Sigmoid colon (tissue), 7 donors: ENCODE measurements around the gene PEX10. TPM values are rescaled to one million over a fixed set of nuclear protein-coding genes. Genes with fewer than 3 reads are reported as not detected.
A peak's percentile ranks its signal among the peaks of the same experiment; 100 is the strongest.

ENCODE experiments used
- DNase-seq: peaks from one replicate; pipeline ENCODE4 v3.0.0-alpha.2; 2019
- H3K27ac ChIP-seq, 4 donors: fragments of 200-600 bp; sonication (generic); one replicate each; pipeline ENCODE4 v1.5.1; 2016 to 2019; ENCODE audit warnings: mild to moderate bottlenecking in 1 of 4
- H3K27me3 ChIP-seq, 3 donors: fragments of 200-600 bp; sonication (generic); one replicate each; pipeline ENCODE4 v1.5.1; 2019; ENCODE audit warnings: mild to moderate bottlenecking in 1 of 3
- H3K36me3 ChIP-seq, 4 donors: fragments of 200-600 bp; sonication (generic); one replicate each; pipeline ENCODE4 v1.5.1; 2016 to 2019
- H3K4me1 ChIP-seq, 4 donors: fragments of 200-600 bp; sonication (generic); one replicate each; pipeline ENCODE4 v1.5.1; 2017 to 2019
- H3K4me3 ChIP-seq, 4 donors: fragments of 200-600 bp; sonication (generic); one replicate each; pipeline ENCODE4 v1.5.1; 2017 to 2019; ENCODE audit warnings: mild to moderate bottlenecking in 2 of 4, moderate library complexity in 1 of 4
- H3K9me3 ChIP-seq, 4 donors: fragments of 200-600 bp in 3 of 4; sonication (generic) in 3 of 4; one replicate each; pipeline versions ENCODE4 v1.5.1 to v1.6.1; 2013 to 2019
- EP300 ChIP-seq, 4 donors: sonication (generic); formaldehyde crosslinking; IDR thresholded peaks; one replicate each; pipeline ENCODE4 v1.6.1; 2017; ENCODE audit warnings: antibody characterized with exemption in 4 of 4
- POLR2A ChIP-seq, 2 donors: fragments of 450-650 bp; IDR thresholded peaks; one replicate each; pipeline ENCODE4 v1.6.1; 2016; ENCODE audit warnings: antibody characterized with exemption in 2 of 2, mild to moderate bottlenecking in 2 of 2, moderate library complexity in 2 of 2
- POLR2AphosphoS5 ChIP-seq, 4 donors: sonication (generic); formaldehyde crosslinking; IDR thresholded peaks; one replicate each; pipeline ENCODE4 v1.6.1; 2017; ENCODE audit warnings: antibody characterized with exemption in 4 of 4
- WGBS, 2 donors: extraction: QIAGEN DNeasy Blood & Tissue Kit; methylation state at CpG; one replicate each; pipeline ENCODE4 v1.1.7; 2013; 5-methylcytosine and 5-hydroxymethylcytosine counted together
- intact Hi-C: fragments of 100-400 bp; cut with DNase I; formaldehyde crosslinking; loops from one replicate; pipeline ENCODE4 v1.15.1; 2023
- polyA plus RNA-seq, 3 donors: library from polyadenylated mRNA; stranded (reverse); fragments of 200-250 nt; gene quantifications; one replicate each; pipeline ENCODE4 v1.2.3, GENCODE V29; 2013
- total RNA-seq, 4 donors: library from RNA; depleted of rRNA; stranded (reverse); fragments of >200 nt; gene quantifications; one replicate each; pipeline ENCODE4 v1.1.0, GENCODE V29; 2016
- TF ChIP-seq, protein P1 (sequence below), 4 experiments: fragments of 450-650 bp in 3 of 4; fragments of 200-600 bp in 1 of 4; IDR thresholded peaks; one replicate each; pipeline ENCODE4 v1.5.1; 2016 to 2019; ENCODE audit warnings: antibody characterized with exemption in 4 of 4, mild to moderate bottlenecking in 3 of 4, moderate library complexity in 2 of 4
- donor health status: healthy with polysubstance abuse.
- donor health status: Bipolar disorder and iron deficiency.
- donor health status: healthy.

The PEX10 gene
- total and polyA plus RNA-seq, 7 donors = 9.9 to 21.9 (median 13.8) TPM

DNA sequence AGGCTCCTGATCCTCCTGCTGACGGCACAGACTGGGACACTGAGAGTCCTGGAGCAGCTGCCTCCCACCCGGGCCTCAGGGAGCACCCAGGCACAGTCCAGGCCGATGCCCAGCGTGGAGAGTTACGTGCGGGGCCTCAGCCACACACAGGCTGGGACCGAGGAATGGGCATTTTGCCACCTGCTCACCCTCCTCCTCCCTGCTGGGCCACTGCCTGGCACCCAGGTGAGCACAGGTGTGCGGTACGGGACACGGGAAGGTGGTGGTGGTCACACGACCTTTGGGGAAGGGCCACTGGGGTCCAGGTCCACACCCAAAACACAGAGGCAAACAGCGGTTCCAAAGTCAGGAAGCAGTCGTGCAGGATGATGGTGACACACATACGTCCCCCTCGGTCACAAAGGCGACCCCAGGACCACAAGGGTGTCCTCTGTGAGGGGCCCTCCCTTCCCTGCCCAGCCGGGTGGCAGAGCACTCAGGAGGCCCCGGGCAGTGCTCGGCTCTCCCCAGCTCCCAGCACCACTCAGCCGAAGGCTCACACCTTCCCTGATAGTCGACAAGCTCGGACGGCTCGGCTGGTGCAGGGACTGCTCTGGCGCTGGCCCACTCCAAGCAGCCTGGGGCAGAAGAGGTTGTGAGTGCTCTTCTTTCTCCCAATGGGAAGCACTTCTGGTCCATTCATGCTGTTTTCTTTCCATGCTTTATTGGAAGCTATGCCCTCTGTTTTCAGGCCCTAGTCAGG is 35.3 kb downstream of the PEX10 start:
- peak; percentile 50 for DNase-seq
- 72 to 88% methylated on average over 25 of the region's 25 CpGs for WGBS, 2 donors
- TF ChIP-seq POLR2AphosphoS5 (IDR thresholded peaks at IDR 0.05) (no peak), POLR2A (IDR thresholded peaks at IDR 0.05) (no peak), EP300 (IDR thresholded peaks at IDR 0.05) (no peak)
- TF ChIP-seq, protein P1, sequence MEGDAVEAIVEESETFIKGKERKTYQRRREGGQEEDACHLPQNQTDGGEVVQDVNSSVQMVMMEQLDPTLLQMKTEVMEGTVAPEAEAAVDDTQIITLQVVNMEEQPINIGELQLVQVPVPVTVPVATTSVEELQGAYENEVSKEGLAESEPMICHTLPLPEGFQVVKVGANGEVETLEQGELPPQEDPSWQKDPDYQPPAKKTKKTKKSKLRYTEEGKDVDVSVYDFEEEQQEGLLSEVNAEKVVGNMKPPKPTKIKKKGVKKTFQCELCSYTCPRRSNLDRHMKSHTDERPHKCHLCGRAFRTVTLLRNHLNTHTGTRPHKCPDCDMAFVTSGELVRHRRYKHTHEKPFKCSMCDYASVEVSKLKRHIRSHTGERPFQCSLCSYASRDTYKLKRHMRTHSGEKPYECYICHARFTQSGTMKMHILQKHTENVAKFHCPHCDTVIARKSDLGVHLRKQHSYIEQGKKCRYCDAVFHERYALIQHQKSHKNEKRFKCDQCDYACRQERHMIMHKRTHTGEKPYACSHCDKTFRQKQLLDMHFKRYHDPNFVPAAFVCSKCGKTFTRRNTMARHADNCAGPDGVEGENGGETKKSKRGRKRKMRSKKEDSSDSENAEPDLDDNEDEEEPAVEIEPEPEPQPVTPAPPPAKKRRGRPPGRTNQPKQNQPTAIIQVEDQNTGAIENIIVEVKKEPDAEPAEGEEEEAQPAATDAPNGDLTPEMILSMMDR (IDR thresholded peaks at IDR 0.05) = no peak
- no peak overlapping the region for H3K4me3 ChIP-seq
- intact Hi-C loops = loop anchor here (5.0 kb wide), 1 partner anchor 45 kb away; no protein-coding TSS in a partner anchor
- H3K9me3 ChIP-seq = no peaks in the 10 kb centered on the region
- peaks cover 0 to 12% (median 0%) of the 10 kb centered on the region in 4 donors for H3K36me3 ChIP-seq
- no peak overlapping the region for H3K27ac ChIP-seq
- H3K27me3 ChIP-seq = no peaks in the 10 kb centered on the region
- peaks cover 0 to 13% (median 10%) of the 10 kb centered on the region in 4 donors for H3K4me1 ChIP-seq

GRCh38 chr1:2376261-2376741 is 36.1 kb downstream of the PEX10 start:
- Histone ChIP-seq H3K36me3 (peaks cover 0 to 18% (median under 1%) of the 10 kb centered on the region in 4 donors), H3K4me3 (no peak overlapping the region), H3K27ac (no peak overlapping the region), H3K27me3 (no peaks in the 10 kb centered on the region), H3K9me3 (no peaks in the 10 kb centered on the region), H3K4me1 (peaks cover 0 to 5% (median 2%) of the 10 kb centered on the region in 4 donors)
- intact Hi-C loops = loop anchor here (5.0 kb wide), 1 partner anchor 44 kb away; no protein-coding TSS in a partner anchor
- DNase-seq = peak; percentile 60
- TF ChIP-seq POLR2AphosphoS5 (IDR thresholded peaks at IDR 0.05) = no peak
- no peak for TF ChIP-seq POLR2A (IDR thresholded peaks at IDR 0.05)
- TF ChIP-seq EP300 (IDR thresholded peaks at IDR 0.05) = no peak
- TF ChIP-seq, protein P1 (IDR thresholded peaks at IDR 0.05) = no peak
- 81 to 90% methylated on average over 23 of the region's 23 CpGs for WGBS, 2 donors

DNA sequence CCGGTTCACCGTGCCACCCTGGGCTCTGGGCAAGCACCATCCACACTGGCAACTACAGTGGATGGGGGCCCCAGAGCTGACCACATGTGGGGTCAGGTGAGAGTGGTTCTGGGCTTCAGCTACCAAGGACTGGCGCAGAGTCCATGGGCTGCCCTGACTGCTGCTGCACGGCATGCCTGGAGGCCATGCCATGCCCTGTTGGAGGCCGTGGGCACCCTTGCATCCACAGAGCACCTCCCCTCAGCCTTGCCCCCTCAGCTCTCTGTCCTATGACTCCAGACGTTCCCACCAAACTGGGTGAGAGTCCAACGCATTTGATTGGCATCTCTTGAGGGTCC is 36.5 kb downstream of the PEX10 start:
- Histone ChIP-seq H3K4me1 (peaks cover 0 to 1% (median 0%) of the 10 kb centered on the region in 4 donors), H3K9me3 (no peaks in the 10 kb centered on the region), H3K27ac (no peak overlapping the region), H3K4me3 (no peak overlapping the region), H3K36me3 (peaks cover 0 to 22% (median 2%) of the 10 kb centered on the region in 4 donors), H3K27me3 (no peaks in the 10 kb centered on the region)
- peak; percentile 50 for DNase-seq
- intact Hi-C loops = loop anchor here (5.0 kb wide), 1 partner anchor 44 kb away; no protein-coding TSS in a partner anchor
- WGBS, 2 donors = 84 to 90% methylated on average over 7 of the region's 7 CpGs
- TF ChIP-seq, protein P1 (IDR thresholded peaks at IDR 0.05) = no peak
- TF ChIP-seq POLR2A (IDR thresholded peaks at IDR 0.05) (no peak), EP300 (IDR thresholded peaks at IDR 0.05) (no peak), POLR2AphosphoS5 (IDR thresholded peaks at IDR 0.05) (no peak)

GRCh38 chr1:2375246-2375922 is 37.0 kb downstream of the PEX10 start:
- peaks cover 0 to 26% (median 2%) of the 10 kb centered on the region in 4 donors for H3K36me3 ChIP-seq
- intact Hi-C loops = loop anchor here (5.0 kb wide), 1 partner anchor 43 kb away; no protein-coding TSS in a partner anchor
- no peaks in the 10 kb centered on the region for H3K9me3 ChIP-seq
- TF ChIP-seq EP300 (IDR thresholded peaks at IDR 0.05) (no peak), POLR2A (IDR thresholded peaks at IDR 0.05) (no peak), POLR2AphosphoS5 (IDR thresholded peaks at IDR 0.05) (no peak)
- TF ChIP-seq, protein P1 (IDR thresholded peaks at IDR 0.05) = no peak
- DNase-seq = no peak
- no peaks in the 10 kb centered on the region for H3K27me3 ChIP-seq
- WGBS, 2 donors = 82 to 88% methylated on average over 23 of the region's 23 CpGs
- no peak overlapping the region for H3K4me3 ChIP-seq
- H3K4me1 ChIP-seq = no peaks in the 10 kb centered on the region
- no peak overlapping the region for H3K27ac ChIP-seq
